NCI-H1436 (cell line): ENCODE measurements around the gene OR10AD1.
A peak's percentile ranks its signal among the peaks of the same experiment; 100 is the strongest.

Source experiments
- DNase-seq: peaks from one replicate; lab custom pipeline; 2025; lab: John Stamatoyannopoulos, UW

The OR10AD1 gene

GRCh38 chr12:48191096-48191495 is 12.0 kb downstream of the OR10AD1 start:
- no peak for DNase-seq

- peak; percentile 56 for DNase-seq
Observed at GRCh38 chr12:48189331-48190125, 13.6 kb downstream of the OR10AD1 start.

- no peak for DNase-seq
Observed at GRCh38 chr12:48187916-48188695, 15.0 kb downstream of the OR10AD1 start.

GRCh38 chr12:48185181-48185919 is 17.7 kb downstream of the OR10AD1 start:
- DNase-seq = no peak

GRCh38 chr12:48184549-48184922 is 18.6 kb downstream of the OR10AD1 start:
- DNase-seq = no peak

GRCh38 chr12:48183876-48184548 is 19.1 kb downstream of the OR10AD1 start:
- DNase-seq = no peak

GRCh38 chr12:48183091-48183875 is 19.8 kb downstream of the OR10AD1 start, which contains the start of gene CCDC184:
Gene CCDC184 (plus strand): TSS chr12:48183644. CDS start chr12:48184123, 479 bp downstream.
- DNase-seq = peak; percentile 69

GRCh38 chr12:48182631-48183030 is 20.5 kb downstream of the OR10AD1 start:
- DNase-seq = no peak

- DNase-seq = no peak
Observed at GRCh38 chr12:48180857-48181495, 22.1 kb downstream of the OR10AD1 start.

GRCh38 chr12:48180424-48180823 is 22.7 kb downstream of the OR10AD1 start:
- DNase-seq = no peak

- DNase-seq = no peak
Observed at GRCh38 chr12:48179466-48179865, 23.6 kb downstream of the OR10AD1 start.

GRCh38 chr12:48177982-48178381 is 25.1 kb downstream of the OR10AD1 start:
- DNase-seq = no peak

- no peak for DNase-seq
Observed at GRCh38 chr12:48176417-48176751, 26.7 kb downstream of the OR10AD1 start.

- DNase-seq = no peak
Observed at GRCh38 chr12:48175613-48176416, 27.3 kb downstream of the OR10AD1 start.

- no peak for DNase-seq
Observed at GRCh38 chr12:48169011-48169410, 34.1 kb downstream of the OR10AD1 start.

GRCh38 chr12:48165089-48165981 is 37.8 kb downstream of the OR10AD1 start:
- DNase-seq = peak; percentile 58

GRCh38 chr12:48164451-48164850 is 38.6 kb downstream of the OR10AD1 start:
- no peak for DNase-seq

GRCh38 chr12:48163150-48163747 is 39.8 kb downstream of the OR10AD1 start:
- no peak for DNase-seq
